ENCODE results near the gene DOCK11. TPM values are rescaled to one million over a fixed set of nuclear protein-coding genes. Genes with fewer than 3 reads are reported as not detected.

DOCK11 gene
- total and polyA plus RNA-seq, 2 donors (not counting 3 experiments of a cell fraction or from before 2014, with no cell fraction given), result 0.37 to 0.86 TPM

- Histone ChIP-seq H4K20me1 (replicated peaks; ENCODE audit: control insufficient read depth, extremely low read depth, insufficient read depth, low read length) (no peaks in the 10 kb centered on the region), H3K27me3 (ENCODE audit: control insufficient read depth in 2 of 2, insufficient read depth in 2 of 2, low read length in 2 of 2) (no peaks in the 10 kb centered on the region), H3K27ac (ENCODE audit: insufficient read depth, low read depth, low read length) (no peak overlapping the region), H3K9ac (replicated peaks; ENCODE audit: extremely low read depth, insufficient read depth, low read length) (no peak overlapping the region), H3K4me3 (replicated peaks in 1 of 3; ENCODE audit: insufficient read depth in 1 of 3, low read depth in 1 of 3, low read length in 3 of 3) (no peak overlapping the region), H2AFZ (ENCODE audit: low read depth, low read length) (no peak overlapping the region), H3K79me2 (ENCODE audit: control insufficient read depth, insufficient read depth, low read length) (no peaks in the 10 kb centered on the region), H3K4me2 (ENCODE audit: insufficient read depth, low read length) (no peak overlapping the region), H3K9me1 (replicated peaks; ENCODE audit: control insufficient read depth, extremely low read depth, insufficient read depth, low read length) (no peaks in the 10 kb centered on the region), H3K36me3 (ENCODE audit: control insufficient read depth in 2 of 2, extremely low read depth in 1 of 2, insufficient read depth in 2 of 2, low read length in 2 of 2) (no peaks in the 10 kb centered on the region), H3K4me1 (ENCODE audit: control insufficient read depth, extremely low read depth, insufficient read depth, low read length) (no peaks in the 10 kb centered on the region), H3K9me3 (replicated peaks; ENCODE audit: control insufficient read depth, insufficient read depth, low read length) (no peaks in the 10 kb centered on the region)
- no peak for DNase-seq (ENCODE audit: low read depth, low spot score)
- FAIRE-seq, result no peak
- CTCF ChIA-PET, result interaction anchor here (1.2 kb wide), 1 partner anchor 10 kb away, joined by 3 read pairs; no protein-coding TSS in a partner anchor
- intact Hi-C loops (cut with micrococcal nuclease), result no loop called here
- dilution Hi-C loops (cut with MboI; ENCODE audit: extremely low pct_ligation_motif_present, low sequenced_read_pairs), result no loop called here
- POLR2A ChIA-PET, result no interaction called here
- no TSS peak for BruUV-seq (replicated peaks)
- TF ChIP-seq GATA2 (IDR thresholded peaks at IDR 0.05; ENCODE audit: insufficient read depth, insufficient read length, low read depth, low read length) (no peak), MAX (IDR thresholded peaks at IDR 0.05; ENCODE audit: insufficient read depth, insufficient read length) (no peak)
Measured at GRCh38 chrX:118654331-118654730, 158.7 kb downstream of the DOCK11 start.

- intact Hi-C loops (cut with micrococcal nuclease) (no loop called here), dilution Hi-C loops (cut with MboI; ENCODE audit: extremely low pct_ligation_motif_present, low sequenced_read_pairs) (no loop called here)
- DNase-seq (ENCODE audit: low read depth, low spot score), result no peak
- H3K4me1 ChIP-seq (ENCODE audit: control insufficient read depth, extremely low read depth, insufficient read depth, low read length), result no peaks in the 10 kb centered on the region
- H3K9ac ChIP-seq (replicated peaks; ENCODE audit: extremely low read depth, insufficient read depth, low read length), result no peak overlapping the region
- CTCF ChIA-PET, result no interaction called here
- no peaks in the 10 kb centered on the region for H3K79me2 ChIP-seq (ENCODE audit: control insufficient read depth, insufficient read depth, low read length)
- no peak for FAIRE-seq
- POLR2A ChIA-PET, result no interaction called here
- no peaks in the 10 kb centered on the region for H4K20me1 ChIP-seq (replicated peaks; ENCODE audit: control insufficient read depth, extremely low read depth, insufficient read depth, low read length)
- no peaks in the 10 kb centered on the region for H3K36me3 ChIP-seq (ENCODE audit: control insufficient read depth in 2 of 2, extremely low read depth in 1 of 2, insufficient read depth in 2 of 2, low read length in 2 of 2)
- no TSS peak for BruUV-seq (replicated peaks)
- no peak overlapping the region for H2AFZ ChIP-seq (ENCODE audit: low read depth, low read length)
- no peak overlapping the region for H3K27ac ChIP-seq (ENCODE audit: insufficient read depth, low read depth, low read length)
- H3K9me1 ChIP-seq (replicated peaks; ENCODE audit: control insufficient read depth, extremely low read depth, insufficient read depth, low read length), result no peaks in the 10 kb centered on the region
- no peak overlapping the region for H3K4me2 ChIP-seq (ENCODE audit: insufficient read depth, low read length)
- no peaks in the 10 kb centered on the region for H3K9me3 ChIP-seq (replicated peaks; ENCODE audit: control insufficient read depth, insufficient read depth, low read length)
- no peak for TF ChIP-seq MYC (IDR thresholded peaks at IDR 0.05; ENCODE audit: low read depth, low read length)
- no peak for TF ChIP-seq EZH2 (IDR thresholded peaks at IDR 0.05; ENCODE audit: borderline replicate concordance, low read depth, low read length, severe bottlenecking)
- no peak for TF ChIP-seq JUN (IDR thresholded peaks at IDR 0.05; ENCODE audit: borderline replicate concordance, insufficient read depth, insufficient read length, low read depth)
- TF ChIP-seq POLR2AphosphoS5 (IDR thresholded peaks at IDR 0.05; ENCODE audit: insufficient read depth, low read depth, low read length), result no peak
- TF ChIP-seq GATA2 (IDR thresholded peaks at IDR 0.05; ENCODE audit: insufficient read depth, insufficient read length, low read depth, low read length), result no peak
- no peak for TF ChIP-seq MAX (IDR thresholded peaks at IDR 0.05; ENCODE audit: insufficient read depth, insufficient read length)
- no peak for TF ChIP-seq POLR2A (IDR thresholded peaks at IDR 0.05; ENCODE audit: low read depth, low read length)
- TF ChIP-seq, protein P1, sequence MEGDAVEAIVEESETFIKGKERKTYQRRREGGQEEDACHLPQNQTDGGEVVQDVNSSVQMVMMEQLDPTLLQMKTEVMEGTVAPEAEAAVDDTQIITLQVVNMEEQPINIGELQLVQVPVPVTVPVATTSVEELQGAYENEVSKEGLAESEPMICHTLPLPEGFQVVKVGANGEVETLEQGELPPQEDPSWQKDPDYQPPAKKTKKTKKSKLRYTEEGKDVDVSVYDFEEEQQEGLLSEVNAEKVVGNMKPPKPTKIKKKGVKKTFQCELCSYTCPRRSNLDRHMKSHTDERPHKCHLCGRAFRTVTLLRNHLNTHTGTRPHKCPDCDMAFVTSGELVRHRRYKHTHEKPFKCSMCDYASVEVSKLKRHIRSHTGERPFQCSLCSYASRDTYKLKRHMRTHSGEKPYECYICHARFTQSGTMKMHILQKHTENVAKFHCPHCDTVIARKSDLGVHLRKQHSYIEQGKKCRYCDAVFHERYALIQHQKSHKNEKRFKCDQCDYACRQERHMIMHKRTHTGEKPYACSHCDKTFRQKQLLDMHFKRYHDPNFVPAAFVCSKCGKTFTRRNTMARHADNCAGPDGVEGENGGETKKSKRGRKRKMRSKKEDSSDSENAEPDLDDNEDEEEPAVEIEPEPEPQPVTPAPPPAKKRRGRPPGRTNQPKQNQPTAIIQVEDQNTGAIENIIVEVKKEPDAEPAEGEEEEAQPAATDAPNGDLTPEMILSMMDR (IDR thresholded peaks at IDR 0.05; ENCODE audit: extremely low read depth in 1 of 2, insufficient read depth in 1 of 2, low read depth in 1 of 2, low read length in 2 of 2), result no peak
- no peak for TF ChIP-seq FOS (IDR thresholded peaks at IDR 0.05; ENCODE audit: borderline replicate concordance, insufficient read depth, low read length)
- H3K4me3 ChIP-seq (replicated peaks in 1 of 3; ENCODE audit: insufficient read depth in 1 of 3, low read depth in 1 of 3, low read length in 3 of 3), result no peak overlapping the region
- H3K27me3 ChIP-seq (ENCODE audit: control insufficient read depth in 2 of 2, insufficient read depth in 2 of 2, low read length in 2 of 2), result no peaks in the 10 kb centered on the region
Measured at GRCh38 chrX:118655561-118656246, 160.1 kb downstream of the DOCK11 start.
